Lower lobe of right lung (tissue), 2 donors: ENCODE measurements around the gene ADAMTS6. TPM values are rescaled to one million over a fixed set of nuclear protein-coding genes. Genes with fewer than 3 reads are reported as not detected.
"Not testable (repeated sequence)": the region's sequence is repeated elsewhere in the genome, so short reads cannot be mapped to it uniquely, and the experiment has no call there.

Experiments used
- ATAC-seq, 2 donors: fragments of 200-7000 bp; cut with Tn5 transposase; one replicate each; pipeline ENCODE4 v1.9.1; 2020 to 2022; ENCODE audit warnings: mild to moderate bottlenecking in 2 of 2, moderate library complexity in 2 of 2
- DNase-seq: peaks from one replicate; pipeline ENCODE4 v3.0.0-alpha.2; 2020
- H3K27ac ChIP-seq: fragments of 200-600 bp; one replicate; pipeline ENCODE4 v1.8.0; 2022
- H3K27me3 ChIP-seq: fragments of 200-600 bp; one replicate; pipeline ENCODE4 v1.8.0; 2022; ENCODE audit warnings: low read depth
- H3K36me3 ChIP-seq: fragments of 200-600 bp; one replicate; pipeline ENCODE4 v1.8.0; 2022; ENCODE audit warnings: mild to moderate bottlenecking
- H3K4me1 ChIP-seq: fragments of 200-600 bp; one replicate; pipeline ENCODE4 v1.8.0; 2022
- H3K4me3 ChIP-seq: fragments of 200-600 bp; one replicate; pipeline ENCODE4 v1.8.0; 2022; ENCODE audit warnings: mild to moderate bottlenecking
- H3K9me3 ChIP-seq: fragments of 200-600 bp; one replicate; pipeline ENCODE4 v1.8.0; 2022
- intact Hi-C: fragments of 100-400 bp; cut with DNase I; formaldehyde crosslinking; loops from one replicate; pipeline ENCODE4 v1.11.0; 2022
- total RNA-seq: library from RNA; stranded (reverse); fragmentation: NEBNext Ultra II Directional; extraction: Animal tissue kit (Norgen Biotek cat#: 25700); gene quantifications from one replicate; pipeline ENCODE4 v1.2.1, GENCODE V29; 2021
- TF ChIP-seq, protein P1 (sequence below): fragments of 200-600 bp; IDR thresholded peaks from one replicate; pipeline ENCODE4 v1.8.0; 2022; ENCODE audit warnings: antibody characterized with exemption, mild to moderate bottlenecking
- donor health status: DM: no; HTN: yes; CAD: no; lungs with severe emphysema.

Gene ADAMTS6
- total RNA-seq, 1 donor from 2014 or later, result 3.0 TPM

DNA sequence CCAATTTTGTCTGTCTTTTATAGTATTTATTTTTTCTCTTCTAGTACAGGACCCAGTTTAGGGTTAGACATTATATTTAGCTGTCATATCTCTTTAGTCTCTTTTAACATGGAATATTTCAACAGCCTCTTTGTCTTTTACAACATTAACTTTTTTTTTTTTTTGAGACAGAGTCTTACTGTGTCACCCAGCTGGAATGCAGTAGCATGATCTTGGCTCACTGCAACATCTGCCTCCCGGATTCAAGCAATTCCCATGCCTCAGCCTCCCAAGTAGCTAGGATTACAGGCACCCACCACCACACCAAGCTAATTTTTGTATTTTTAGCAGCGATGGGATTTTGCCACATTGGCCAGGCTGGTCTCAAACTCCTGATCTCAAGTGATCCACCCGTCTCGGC is 90.1 kb downstream of the ADAMTS6 start:
- Histone ChIP-seq H3K36me3 (no peaks in the 10 kb centered on the region), H3K27me3 (no peaks in the 10 kb centered on the region), H3K4me1 (no peaks in the 10 kb centered on the region), H3K27ac (no peak overlapping the region), H3K9me3 (no peaks in the 10 kb centered on the region), H3K4me3 (no peak overlapping the region)
- ATAC-seq (no peak), DNase-seq (no peak)
- TF ChIP-seq, protein P1, sequence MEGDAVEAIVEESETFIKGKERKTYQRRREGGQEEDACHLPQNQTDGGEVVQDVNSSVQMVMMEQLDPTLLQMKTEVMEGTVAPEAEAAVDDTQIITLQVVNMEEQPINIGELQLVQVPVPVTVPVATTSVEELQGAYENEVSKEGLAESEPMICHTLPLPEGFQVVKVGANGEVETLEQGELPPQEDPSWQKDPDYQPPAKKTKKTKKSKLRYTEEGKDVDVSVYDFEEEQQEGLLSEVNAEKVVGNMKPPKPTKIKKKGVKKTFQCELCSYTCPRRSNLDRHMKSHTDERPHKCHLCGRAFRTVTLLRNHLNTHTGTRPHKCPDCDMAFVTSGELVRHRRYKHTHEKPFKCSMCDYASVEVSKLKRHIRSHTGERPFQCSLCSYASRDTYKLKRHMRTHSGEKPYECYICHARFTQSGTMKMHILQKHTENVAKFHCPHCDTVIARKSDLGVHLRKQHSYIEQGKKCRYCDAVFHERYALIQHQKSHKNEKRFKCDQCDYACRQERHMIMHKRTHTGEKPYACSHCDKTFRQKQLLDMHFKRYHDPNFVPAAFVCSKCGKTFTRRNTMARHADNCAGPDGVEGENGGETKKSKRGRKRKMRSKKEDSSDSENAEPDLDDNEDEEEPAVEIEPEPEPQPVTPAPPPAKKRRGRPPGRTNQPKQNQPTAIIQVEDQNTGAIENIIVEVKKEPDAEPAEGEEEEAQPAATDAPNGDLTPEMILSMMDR, result no peak
- intact Hi-C loops, result no loop called here

DNA sequence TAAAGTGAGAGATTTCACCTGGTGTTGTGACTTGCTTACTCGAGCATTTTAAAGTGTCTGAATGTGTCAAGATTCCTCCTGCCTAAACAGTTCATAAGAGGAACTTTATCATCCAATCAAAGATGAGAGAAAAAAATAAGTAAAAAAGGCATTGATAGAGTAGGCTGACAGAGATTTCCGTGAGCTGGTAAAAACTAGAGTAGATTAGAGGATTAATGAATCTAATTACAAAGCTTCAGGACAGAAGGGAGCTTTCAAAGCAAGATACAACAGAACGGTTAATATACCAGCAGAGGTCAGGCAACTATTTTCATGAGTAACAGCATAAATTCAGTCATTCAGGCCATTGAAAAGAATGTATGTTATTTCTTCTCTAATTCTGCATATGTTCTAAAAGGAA is 91.5 kb downstream of the ADAMTS6 start:
- TF ChIP-seq, protein P1, result no peak
- intact Hi-C loops, result no loop called here
- H3K4me1 ChIP-seq, result no peaks in the 10 kb centered on the region

DNA sequence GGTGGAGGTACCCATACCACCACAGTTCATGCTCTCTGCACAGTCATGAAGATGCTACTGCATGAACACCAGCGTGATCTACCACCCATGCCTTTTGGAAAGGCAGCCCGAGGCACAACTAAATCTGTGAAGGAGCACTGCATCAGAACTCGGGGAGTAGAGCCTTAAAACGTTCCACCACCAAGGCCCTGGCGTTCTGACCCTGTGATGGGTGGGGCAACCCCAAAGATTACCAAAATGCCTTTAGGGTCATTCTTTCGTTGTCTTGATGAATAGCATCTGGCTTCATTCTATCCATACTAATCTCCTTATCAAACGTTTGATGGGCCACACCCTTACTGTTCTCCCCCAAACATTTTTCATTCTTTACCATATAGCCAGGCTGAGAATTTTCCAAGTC is 97.9 kb downstream of the ADAMTS6 start:
- no peak overlapping the region for H3K27ac ChIP-seq
- TF ChIP-seq, protein P1, result no peak
- no peaks in the 10 kb centered on the region for H3K36me3 ChIP-seq
- no peak overlapping the region for H3K4me3 ChIP-seq
- H3K4me1 ChIP-seq, result no peaks in the 10 kb centered on the region
- H3K27me3 ChIP-seq, result no peaks in the 10 kb centered on the region
- DNase-seq, result no peak
- intact Hi-C loops, result no loop called here
- ATAC-seq, result no peak
- no peaks in the 10 kb centered on the region for H3K9me3 ChIP-seq

More for the DNA sequence above, 91.5 kb downstream of the ADAMTS6 start:
- Histone ChIP-seq H3K4me3 (no peak overlapping the region), H3K27ac (no peak overlapping the region), H3K9me3 (no peaks in the 10 kb centered on the region), H3K36me3 (no peaks in the 10 kb centered on the region), H3K27me3 (no peaks in the 10 kb centered on the region)
- no peak for DNase-seq
- ATAC-seq, result no peak

DNA sequence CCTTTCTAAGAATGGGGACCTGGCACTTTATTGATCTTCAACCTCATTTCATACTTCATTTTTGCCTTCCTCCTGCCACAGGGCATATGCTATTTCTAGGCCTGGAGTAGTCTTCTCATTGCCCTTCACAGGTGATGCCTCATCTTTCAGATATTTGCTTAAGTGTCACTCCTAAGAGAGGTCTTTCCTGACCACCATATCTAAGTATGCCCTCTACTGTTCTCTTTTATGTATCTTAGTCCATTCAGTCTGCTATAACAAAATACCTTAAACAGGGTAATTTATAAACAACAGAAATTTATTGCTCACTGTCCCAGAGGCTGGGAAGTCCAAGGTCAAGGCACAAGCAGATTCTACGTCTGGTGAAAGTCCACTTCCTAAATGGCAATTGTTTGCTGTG is 99.1 kb downstream of the ADAMTS6 start:
- ATAC-seq (no peak), DNase-seq (no peak)
- intact Hi-C loops, result no loop called here
- no peak overlapping the region for H3K27ac ChIP-seq
- no peaks in the 10 kb centered on the region for H3K36me3 ChIP-seq
- H3K4me1 ChIP-seq, result no peaks in the 10 kb centered on the region
- H3K9me3 ChIP-seq, result no peaks in the 10 kb centered on the region
- no peak overlapping the region for H3K4me3 ChIP-seq
- TF ChIP-seq, protein P1, result no peak
- no peaks in the 10 kb centered on the region for H3K27me3 ChIP-seq

DNA sequence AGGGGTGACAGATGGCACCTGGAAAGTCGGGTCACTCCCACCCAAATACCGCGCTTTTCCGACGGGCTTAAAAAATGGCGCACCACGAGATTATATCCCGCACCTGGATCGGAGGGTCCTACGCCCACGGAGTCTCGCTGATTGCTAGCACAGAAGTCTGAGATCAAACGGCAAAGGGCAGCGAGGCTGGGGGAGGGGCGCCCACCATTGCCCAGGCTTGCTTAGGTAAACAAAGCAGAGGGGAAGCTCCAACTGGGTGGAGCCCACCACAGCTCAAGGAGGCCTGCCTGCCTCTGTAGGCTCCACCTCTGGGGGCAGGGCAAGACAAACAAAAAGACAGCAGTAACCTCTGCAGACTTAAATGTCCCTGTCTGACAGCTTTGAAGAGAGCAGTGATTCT is 111.2 kb downstream of the ADAMTS6 start:
- H3K4me1 ChIP-seq, ATAC-seq, H3K27me3 ChIP-seq, H3K4me3 ChIP-seq, H3K27ac ChIP-seq, DNase-seq, H3K36me3 ChIP-seq, H3K9me3 ChIP-seq, intact Hi-C loops: not testable (repeated sequence)

DNA sequence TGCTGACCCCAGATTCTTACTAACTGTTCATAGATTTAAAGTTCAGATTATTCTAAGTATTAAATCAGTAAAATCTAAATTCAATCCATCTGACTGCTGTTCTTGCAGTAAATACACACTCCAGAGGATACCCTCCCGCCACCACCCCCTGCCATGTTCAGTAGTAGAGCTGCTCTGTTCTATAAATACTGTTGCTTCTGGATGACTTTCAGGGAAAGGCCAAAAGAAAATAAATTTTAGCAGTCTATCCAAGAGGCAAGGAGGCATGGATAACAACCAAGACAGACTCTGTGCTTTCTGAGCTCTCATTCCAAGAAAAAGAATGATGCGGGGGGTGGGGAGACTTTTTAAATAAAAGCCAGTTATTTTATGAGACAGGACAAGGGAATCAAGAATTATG is 115.1 kb downstream of the ADAMTS6 start:
- Histone ChIP-seq H3K4me1 (no peaks in the 10 kb centered on the region), H3K36me3 (no peaks in the 10 kb centered on the region), H3K27me3 (no peaks in the 10 kb centered on the region), H3K27ac (no peak overlapping the region), H3K4me3 (no peak overlapping the region), H3K9me3 (no peaks in the 10 kb centered on the region)
- intact Hi-C loops, result no loop called here
- TF ChIP-seq, protein P1, result no peak
- ATAC-seq (no peak), DNase-seq (no peak)
